ENCODE results near the gene DNAH10. TPM values are rescaled to one million over a fixed set of nuclear protein-coding genes. Genes with fewer than 3 reads are reported as not detected.

DNAH10 gene
- total RNA-seq, 1 experiment from 2014 or later = 0.17 TPM

GRCh38 chr12:123748161-123748560 lies 13.9 kb upstream of the DNAH10 start:
- WGBS (ENCODE audit: extremely low coverage, insufficient read length, low lambda C conversion rate) = no CpG with 5 or more reads among the region's 6 CpGs
- H3K36me3 Mint-ChIP-seq (ENCODE audit: insufficient read depth in 1 of 3, low read depth in 3 of 3) = peaks cover 41 to 78% (median 72%) of the 10 kb centered on the region in 3 experiments

More at GRCh38 chr12:123748161-123748560, 13.9 kb upstream of the DNAH10 start:
- Histone ChIP-seq H4K20me1 (ENCODE audit: control insufficient read depth, insufficient read depth, insufficient read length) (no peaks in the 10 kb centered on the region), H3K18ac (ENCODE audit: insufficient read length, low read depth, low read length) (no peak overlapping the region), H2BK15ac (ENCODE audit: low read depth, low read length) (no peak overlapping the region), H3K14ac (ENCODE audit: insufficient read depth, low read length) (no peak overlapping the region), H3K9me3 (ENCODE audit: control insufficient read depth, low read depth, low read length) (no peaks in the 10 kb centered on the region), H2BK5ac (ENCODE audit: insufficient read length, low read length) (no peak overlapping the region), H3K4ac (ENCODE audit: low read depth, low read length) (no peak overlapping the region), H3K4me1 (ENCODE audit: insufficient read depth, low read length) (no peaks in the 10 kb centered on the region), H3K9ac (ENCODE audit: extremely low read depth, insufficient read length, low read length) (no peak overlapping the region), H2BK20ac (ENCODE audit: low read depth, low read length, poor library complexity, severe bottlenecking) (no peak overlapping the region), H2BK120ac (ENCODE audit: low read depth, low read length, poor library complexity, severe bottlenecking) (no peak overlapping the region), H3K27ac (ENCODE audit: insufficient read length, low read depth, low read length) (no peak overlapping the region), H3T11ph (ENCODE audit: low read length) (no peak overlapping the region), H2AK5ac (ENCODE audit: insufficient read length, low read length) (no peak overlapping the region), H3K56ac (ENCODE audit: insufficient read length, low read depth, low read length) (no peak overlapping the region), H3K79me2 (ENCODE audit: insufficient read depth, low read length) (no peaks in the 10 kb centered on the region), H4K8ac (replicated peaks; ENCODE audit: insufficient read length, low read depth, low read length) (no peak overlapping the region), H2AFZ (ENCODE audit: low read length) (no peak overlapping the region), H4K5ac (ENCODE audit: insufficient read length, low read depth, low read length) (no peak overlapping the region), H3K4me2 (ENCODE audit: insufficient read depth, insufficient read length, low read length) (no peak overlapping the region), H3K23ac (ENCODE audit: insufficient read length, low read depth, low read length) (no peak overlapping the region), H3K23me2 (ENCODE audit: insufficient read length, low read depth, low read length, poor library complexity, severe bottlenecking) (no peaks in the 10 kb centered on the region), H4K91ac (ENCODE audit: insufficient read length, low read depth, low read length) (no peak overlapping the region), H2BK12ac (ENCODE audit: insufficient read length, low read depth, low read length) (no peak overlapping the region), H3K27me3 (ENCODE audit: insufficient read depth, low read length) (no peaks in the 10 kb centered on the region), H3K79me1 (ENCODE audit: insufficient read depth, low read depth, low read length, poor library complexity, severe bottlenecking) (no peaks in the 10 kb centered on the region)
- no peaks in the 10 kb centered on the region for H3K27me3 Mint-ChIP-seq (ENCODE audit: low read depth)
- H3K4me3 Mint-ChIP-seq = no peak overlapping the region
- no peaks in the 10 kb centered on the region for H3K9me3 Mint-ChIP-seq
- H3K27ac Mint-ChIP-seq = no peak overlapping the region
- no peaks in the 10 kb centered on the region for H3K4me1 Mint-ChIP-seq
- no peak for DNase-seq
- TF ChIP-seq CTCF (conservative IDR thresholded peaks at IDR 0.05) = no peak

Data from H9 (cell line).